ENCODE data around the gene SEC16B. TPM values are rescaled to one million over a fixed set of nuclear protein-coding genes. Genes with fewer than 3 reads are reported as not detected.
A peak's percentile ranks its signal among the peaks of the same experiment; 100 is the strongest.

SEC16B gene
- polyA plus RNA-seq, 1 donor, result 4.1 TPM

- DNase-seq, result no peak
These were observed 27.9 kb downstream of the SEC16B start for GRCh38 chr1:177941976-177942375.

GRCh38 chr1:177940682-177941081, 29.2 kb downstream of the SEC16B start:
- DNase-seq, result no peak

GRCh38 chr1:177937931-177938330, 31.9 kb downstream of the SEC16B start:
- no peak for DNase-seq

GRCh38 chr1:177937174-177937770, 32.6 kb downstream of the SEC16B start:
- DNase-seq, result no peak

GRCh38 chr1:177935638-177936415, 34.0 kb downstream of the SEC16B start:
- DNase-seq, result no peak

GRCh38 chr1:177934927-177935326, 34.9 kb downstream of the SEC16B start:
- no peak for DNase-seq

- no peak for DNase-seq
These were observed 35.4 kb downstream of the SEC16B start for GRCh38 chr1:177934461-177934860.

- DNase-seq, result no peak
These were observed 36.0 kb downstream of the SEC16B start for GRCh38 chr1:177933881-177934280.

GRCh38 chr1:177932123-177932522, 37.7 kb downstream of the SEC16B start:
- no peak for DNase-seq

GRCh38 chr1:177928952-177929351, 40.9 kb downstream of the SEC16B start:
- DNase-seq, result no peak

- DNase-seq, result no peak
These were observed 41.7 kb downstream of the SEC16B start for GRCh38 chr1:177928194-177928593.

- DNase-seq, result no peak
These were observed 42.7 kb downstream of the SEC16B start for GRCh38 chr1:177927021-177927596.

- no peak for DNase-seq
These were observed 43.7 kb downstream of the SEC16B start for GRCh38 chr1:177926201-177926600.

GRCh38 chr1:177925006-177925405, 44.9 kb downstream of the SEC16B start:
- DNase-seq, result no peak

GRCh38 chr1:177923441-177923840, 46.4 kb downstream of the SEC16B start:
- no peak for DNase-seq

GRCh38 chr1:177922209-177922608, 47.6 kb downstream of the SEC16B start:
- no peak for DNase-seq

GRCh38 chr1:177921590-177921989, 48.3 kb downstream of the SEC16B start:
- DNase-seq, result no peak

- no peak for DNase-seq
These were observed 49.8 kb downstream of the SEC16B start for GRCh38 chr1:177920091-177920490.

- DNase-seq, result no peak
These were observed 54.2 kb downstream of the SEC16B start for GRCh38 chr1:177915641-177916040.

- DNase-seq, result no peak
These were observed 55.3 kb downstream of the SEC16B start for GRCh38 chr1:177914603-177915002.

GRCh38 chr1:177913762-177914540, 55.9 kb downstream of the SEC16B start:
- DNase-seq, result peak; percentile 42

GRCh38 chr1:177912991-177913390, 56.9 kb downstream of the SEC16B start:
- DNase-seq, result peak; percentile 14

GRCh38 chr1:177909416-177909815, 60.4 kb downstream of the SEC16B start:
- no peak for DNase-seq

All from left kidney (tissue), 2 donors.